ENCODE measurements around the gene OSGIN1. TPM values are rescaled to one million over a fixed set of nuclear protein-coding genes. Genes with fewer than 3 reads are reported as not detected.
A peak's percentile ranks its signal among the peaks of the same experiment; 100 is the strongest.
"Not testable (repeated sequence)": the region's sequence is repeated elsewhere in the genome, so short reads cannot be mapped to it uniquely, and the experiment has no call there.

OSGIN1 gene
- total and polyA plus RNA-seq, 5 experiments from 2014 or later, result 0.26 to 2.2 (median 2.0) TPM; not detected in 2

DNA sequence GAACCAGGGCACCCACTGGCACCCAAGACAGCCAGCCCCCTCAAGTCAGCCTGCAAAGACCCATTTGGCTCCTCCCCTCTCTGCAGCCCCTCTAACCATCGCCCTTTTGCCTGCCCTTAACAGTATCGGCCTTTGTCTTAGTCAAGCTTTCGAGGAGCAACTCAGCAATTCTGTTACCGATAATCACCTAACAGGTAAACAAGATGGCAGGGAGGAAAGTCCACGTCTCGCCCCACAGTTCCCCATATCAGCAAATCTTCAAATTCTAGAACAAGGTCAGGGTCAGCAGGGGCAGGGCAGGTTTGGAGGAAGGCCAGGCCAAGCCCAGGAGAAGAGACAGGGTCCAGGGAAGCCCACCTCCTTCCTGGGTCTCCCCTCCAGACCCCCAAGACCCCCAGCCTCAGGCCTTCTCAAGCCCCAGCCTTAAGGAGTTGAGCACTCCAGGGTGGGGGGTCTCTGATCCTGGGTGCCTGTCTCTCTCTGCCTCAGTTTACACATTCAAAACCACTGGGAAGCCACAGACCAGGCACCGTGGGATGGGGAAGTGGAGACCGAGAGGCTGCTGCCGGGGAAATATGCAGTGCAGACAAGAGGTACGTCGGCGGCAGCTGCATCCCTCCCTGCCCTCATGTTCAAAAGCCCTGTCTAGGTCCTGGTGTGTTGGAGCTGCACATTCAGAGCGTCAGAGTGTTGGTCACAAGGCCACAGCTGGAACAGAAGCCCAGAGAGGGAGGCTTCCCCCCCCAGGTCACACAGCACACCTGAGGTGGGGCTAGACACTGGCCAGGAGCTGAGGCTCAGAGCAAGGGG, 3.9 kb upstream of the OSGIN1 start:
- no peak for DNase-seq
- POLR2A ChIA-PET, result no interaction called here
- H3K27ac Mint-ChIP-seq, result no peak overlapping the region
- peaks cover 1 to 6% (median 4%) of the 10 kb centered on the region in 4 donors for H3K4me1 Mint-ChIP-seq
- H3K36me3 Mint-ChIP-seq, result peaks cover 0 to 4% (median 0%) of the 10 kb centered on the region in 3 donors
- peaks cover 3 to 6% (median 4%) of the 10 kb centered on the region in 5 donors for H3K27me3 Mint-ChIP-seq
- H3K4me3 Mint-ChIP-seq, result no peak overlapping the region
- no peak for ATAC-seq
- H3K9me3 Mint-ChIP-seq, result no peaks in the 10 kb centered on the region

DNA sequence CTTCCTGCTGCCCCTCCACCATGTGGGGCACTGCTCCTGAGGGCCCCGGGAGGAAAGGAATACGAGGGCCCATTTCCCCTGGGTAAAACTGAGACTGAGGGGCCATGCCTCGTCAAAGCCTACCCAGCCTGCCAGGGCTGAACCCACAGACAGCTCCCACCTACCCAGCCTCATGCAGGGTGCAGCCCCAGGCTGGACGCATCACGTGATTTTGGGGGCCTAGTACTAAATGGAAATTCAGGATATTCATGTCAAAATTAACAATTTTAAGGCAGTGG, 3.4 kb upstream of the OSGIN1 start:
- no peak overlapping the region for H3K4me3 Mint-ChIP-seq
- ATAC-seq (no peak), DNase-seq (no peak)
- peaks cover 4 to 12% (median 8%) of the 10 kb centered on the region in 5 donors for H3K27me3 Mint-ChIP-seq
- peaks cover 0 to 4% (median 0%) of the 10 kb centered on the region in 3 donors for H3K36me3 Mint-ChIP-seq
- no peaks in the 10 kb centered on the region for H3K9me3 Mint-ChIP-seq
- POLR2A ChIA-PET, result no interaction called here
- H3K4me1 Mint-ChIP-seq, result peaks cover 5 to 10% (median 9%) of the 10 kb centered on the region in 4 donors
- no peak overlapping the region for H3K27ac Mint-ChIP-seq

DNA sequence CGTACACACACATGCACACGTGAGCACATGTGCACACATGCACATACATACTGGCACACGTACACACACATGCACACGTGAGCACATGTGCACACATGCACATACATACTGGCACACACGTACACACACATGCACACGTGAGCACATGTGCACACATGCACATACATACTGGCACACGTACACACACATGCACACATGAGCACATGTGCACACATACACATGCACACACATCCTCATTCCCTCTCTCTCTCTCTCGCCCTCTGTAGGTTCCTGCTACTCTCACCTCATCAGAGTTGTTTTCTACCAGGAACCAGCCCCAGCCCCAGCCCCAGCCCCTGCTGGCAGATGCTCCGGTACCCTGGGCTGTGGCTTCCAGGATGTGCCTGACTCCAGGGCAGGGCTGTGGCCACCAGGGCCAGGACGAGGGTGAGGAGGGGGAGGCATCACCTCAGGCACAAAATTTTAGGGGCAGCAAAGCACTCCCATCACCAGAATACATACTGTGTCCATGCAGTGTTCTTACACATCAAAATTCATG, 2.1 kb upstream of the OSGIN1 start:
- ATAC-seq, result not testable (repeated sequence)
- H3K4me1 Mint-ChIP-seq, result peaks cover 5 to 12% (median 9%) of the 10 kb centered on the region in 4 donors
- H3K27me3 Mint-ChIP-seq, result peaks cover 4 to 22% (median 12%) of the 10 kb centered on the region in 5 donors

DNA sequence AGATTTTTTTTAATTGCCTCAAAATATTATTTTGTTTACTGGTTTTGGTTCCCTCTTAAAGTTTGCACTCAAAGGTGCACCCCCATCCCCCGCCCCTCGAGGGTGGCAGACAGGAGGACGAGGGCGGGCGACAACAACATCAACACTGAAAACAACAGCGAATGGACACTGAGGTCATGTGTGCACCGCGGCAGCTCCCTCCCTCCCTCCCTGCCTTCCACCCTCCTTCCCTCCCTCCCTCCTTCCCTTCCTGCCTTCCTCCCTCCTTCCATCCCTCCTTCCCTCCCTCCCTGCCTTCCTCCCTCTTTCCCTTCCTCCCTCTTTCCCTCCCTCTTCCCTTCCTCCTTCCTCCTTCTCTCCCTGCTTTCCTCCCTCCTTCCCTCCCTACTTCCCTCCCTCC, 1.5 kb upstream of the OSGIN1 start:
- Mint-ChIP-seq H3K27me3 (peaks cover 4 to 26% (median 12%) of the 10 kb centered on the region in 5 donors), H3K4me3 (no peak overlapping the region), H3K27ac (no peak overlapping the region), H3K4me1 (peaks cover 5 to 12% (median 9%) of the 10 kb centered on the region in 4 donors), H3K9me3 (no peaks in the 10 kb centered on the region), H3K36me3 (peaks cover 0 to 4% (median 0%) of the 10 kb centered on the region in 3 donors)
- DNase-seq, result no peak
- no peak for ATAC-seq
- POLR2A ChIA-PET, result no interaction called here

More for the DNA sequence above, 2.1 kb upstream of the OSGIN1 start:
- H3K9me3 Mint-ChIP-seq, H3K36me3 Mint-ChIP-seq, DNase-seq, H3K4me3 Mint-ChIP-seq, POLR2A ChIA-PET, H3K27ac Mint-ChIP-seq: not testable (repeated sequence)

DNA sequence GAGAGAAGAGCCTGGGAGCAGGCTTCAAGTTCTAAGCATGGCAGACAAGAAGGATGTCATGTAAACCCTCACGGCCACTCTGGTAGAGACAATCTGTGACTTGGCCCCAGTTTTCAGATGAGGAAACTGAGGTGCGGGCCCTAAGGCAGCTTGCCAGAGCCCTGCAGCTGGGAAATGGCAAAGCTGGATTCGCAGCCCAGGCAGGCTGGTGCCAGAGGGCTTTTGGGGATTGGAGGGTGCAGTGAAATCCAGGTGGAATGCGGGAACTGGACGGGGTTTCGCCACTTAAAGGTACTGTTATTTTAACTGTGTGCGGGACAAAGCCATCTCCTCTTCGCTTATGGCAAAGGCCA, 477 bp upstream of the OSGIN1 start:
- H3K36me3 Mint-ChIP-seq, result peaks cover 0 to 4% (median 0%) of the 10 kb centered on the region in 3 donors
- no peak overlapping the region for H3K4me3 Mint-ChIP-seq
- DNase-seq, result no peak
- peaks cover 5 to 12% (median 9%) of the 10 kb centered on the region in 4 donors for H3K4me1 Mint-ChIP-seq
- H3K27me3 Mint-ChIP-seq, result peaks cover 4 to 29% (median 12%) of the 10 kb centered on the region in 5 donors
- POLR2A ChIA-PET, result no interaction called here
- ATAC-seq, result no peak
- no peak overlapping the region for H3K27ac Mint-ChIP-seq
- no peaks in the 10 kb centered on the region for H3K9me3 Mint-ChIP-seq

DNA sequence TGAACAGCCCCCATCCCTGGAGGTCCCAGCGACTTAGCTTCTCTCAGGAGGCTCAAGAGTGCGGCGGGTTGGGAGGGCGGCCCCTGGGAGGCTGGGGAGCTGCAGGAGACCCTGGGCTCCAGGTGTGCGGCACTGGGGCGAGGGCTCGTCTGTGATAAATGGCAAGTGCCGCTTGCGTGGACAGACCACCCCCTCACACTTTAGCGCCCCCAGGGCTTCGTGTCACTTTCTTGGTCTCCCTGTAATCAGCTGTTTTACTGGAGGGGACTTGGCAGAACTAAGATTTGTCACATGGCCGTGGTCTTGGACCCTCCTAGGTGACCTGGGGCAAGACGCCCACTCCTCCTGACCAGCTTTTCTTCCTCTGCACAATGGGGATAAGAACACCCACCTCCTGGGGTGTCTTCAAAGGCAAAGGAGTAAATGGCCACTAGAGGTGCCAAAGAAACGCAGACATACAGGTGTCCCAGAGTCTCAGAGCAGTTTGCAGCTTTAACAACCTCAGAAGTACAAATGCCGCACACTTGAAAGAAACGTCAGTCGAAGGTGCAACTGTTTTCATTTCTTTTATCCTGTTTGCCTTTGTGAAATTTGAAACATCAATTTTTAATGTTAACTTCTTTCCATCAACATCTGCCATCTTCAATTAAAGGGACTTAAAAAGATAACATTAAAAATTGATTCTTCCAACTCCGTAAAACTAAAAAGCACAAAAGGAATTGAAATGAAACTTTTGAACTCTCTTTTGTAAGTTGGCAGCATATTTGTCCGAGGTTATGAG, 946 bp downstream of the OSGIN1 start:
- H3K4me1 Mint-ChIP-seq, result peaks cover 5 to 12% (median 9%) of the 10 kb centered on the region in 4 donors
- DNase-seq, result peak in 2 of 10 donors; percentile 13 to 24
- peak overlapping the region in 7 of 10 donors; percentile 12 to 60 (median 36) for H3K4me3 Mint-ChIP-seq
- H3K36me3 Mint-ChIP-seq, result no peaks in the 10 kb centered on the region
- POLR2A ChIA-PET, result no interaction called here
- ATAC-seq, result peak; percentile 60 to 65
- H3K9me3 Mint-ChIP-seq, result no peaks in the 10 kb centered on the region
- no peak overlapping the region for H3K27ac Mint-ChIP-seq
- peaks cover 4 to 29% (median 12%) of the 10 kb centered on the region in 5 donors for H3K27me3 Mint-ChIP-seq

DNA sequence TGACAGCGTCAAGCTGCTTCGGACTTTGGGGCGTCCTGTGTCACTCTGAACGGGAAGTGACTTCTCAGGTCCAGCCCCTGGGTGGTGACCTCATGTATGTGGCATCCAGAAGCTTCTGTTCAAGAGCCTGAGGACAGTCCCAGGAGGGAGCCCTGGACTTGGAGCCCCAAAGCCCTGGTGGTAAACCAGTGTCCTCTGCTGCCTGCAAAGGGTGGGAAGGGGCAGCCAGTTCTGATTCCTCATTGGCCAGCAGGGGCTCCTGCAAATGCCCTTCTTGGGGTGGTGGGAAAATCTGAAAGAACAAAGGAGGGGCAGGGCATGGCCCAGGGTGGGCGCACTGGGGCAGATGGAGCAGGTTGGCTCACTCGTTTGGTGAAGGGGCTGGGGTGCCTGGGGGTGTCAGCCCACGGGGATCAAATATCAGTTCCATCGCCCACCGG, 1.6 kb downstream of the OSGIN1 start:
- Mint-ChIP-seq H3K36me3 (no peaks in the 10 kb centered on the region), H3K4me3 (peak overlapping the region in 2 of 10 donors; percentile 15 to 58), H3K9me3 (no peaks in the 10 kb centered on the region), H3K27ac (no peak overlapping the region), H3K4me1 (peaks cover 5 to 12% (median 9%) of the 10 kb centered on the region in 4 donors), H3K27me3 (peaks cover 4 to 29% (median 12%) of the 10 kb centered on the region in 5 donors)
- ATAC-seq, result no peak
- POLR2A ChIA-PET, result no interaction called here
- no peak for DNase-seq

DNA sequence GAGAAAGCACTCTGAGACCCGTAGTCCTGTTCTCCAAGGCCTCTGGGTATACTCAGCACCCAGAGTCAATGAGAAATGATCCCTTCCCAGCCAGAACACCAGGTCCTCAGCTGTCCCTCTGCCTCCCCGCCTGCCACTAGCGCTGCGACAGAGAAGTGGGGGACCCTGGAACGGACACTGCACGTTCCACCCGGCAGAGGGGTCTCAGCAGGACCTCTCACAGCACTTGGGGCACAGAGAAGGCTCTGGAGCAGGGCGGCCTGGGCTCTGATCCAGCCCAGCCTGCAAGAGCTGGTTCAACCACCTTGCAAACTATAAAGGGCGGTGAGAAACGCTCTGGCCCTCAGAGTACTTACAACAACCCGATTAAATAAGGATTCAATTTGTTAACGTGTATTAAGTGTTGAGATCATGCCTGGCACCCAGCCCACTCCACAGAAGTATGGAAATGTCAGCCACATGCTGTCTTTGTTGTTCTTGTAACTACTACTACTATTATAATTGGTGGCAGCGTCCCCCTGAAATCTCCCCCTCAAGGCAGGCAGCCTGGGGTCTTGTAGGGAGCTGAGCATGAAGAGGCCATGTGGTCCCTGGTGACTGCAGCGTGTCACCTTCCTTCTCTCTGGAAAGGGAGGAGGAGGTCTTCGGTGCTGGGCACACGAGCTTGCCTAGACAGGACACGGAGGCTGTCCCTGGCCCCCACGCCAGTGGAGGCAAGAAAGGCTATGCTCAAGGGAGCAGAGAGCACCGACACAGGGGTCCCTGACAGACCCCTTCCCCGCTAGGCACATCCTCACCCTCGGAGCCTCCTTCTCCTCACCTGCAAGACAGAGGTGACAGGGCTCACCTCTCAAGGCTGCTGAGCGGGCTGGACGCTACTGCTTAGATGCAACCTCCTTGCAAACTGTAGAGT, 2.4 kb downstream of the OSGIN1 start:
- H3K4me3 Mint-ChIP-seq, result no peak overlapping the region
- ATAC-seq, result no peak
- POLR2A ChIA-PET, result no interaction called here

DNA sequence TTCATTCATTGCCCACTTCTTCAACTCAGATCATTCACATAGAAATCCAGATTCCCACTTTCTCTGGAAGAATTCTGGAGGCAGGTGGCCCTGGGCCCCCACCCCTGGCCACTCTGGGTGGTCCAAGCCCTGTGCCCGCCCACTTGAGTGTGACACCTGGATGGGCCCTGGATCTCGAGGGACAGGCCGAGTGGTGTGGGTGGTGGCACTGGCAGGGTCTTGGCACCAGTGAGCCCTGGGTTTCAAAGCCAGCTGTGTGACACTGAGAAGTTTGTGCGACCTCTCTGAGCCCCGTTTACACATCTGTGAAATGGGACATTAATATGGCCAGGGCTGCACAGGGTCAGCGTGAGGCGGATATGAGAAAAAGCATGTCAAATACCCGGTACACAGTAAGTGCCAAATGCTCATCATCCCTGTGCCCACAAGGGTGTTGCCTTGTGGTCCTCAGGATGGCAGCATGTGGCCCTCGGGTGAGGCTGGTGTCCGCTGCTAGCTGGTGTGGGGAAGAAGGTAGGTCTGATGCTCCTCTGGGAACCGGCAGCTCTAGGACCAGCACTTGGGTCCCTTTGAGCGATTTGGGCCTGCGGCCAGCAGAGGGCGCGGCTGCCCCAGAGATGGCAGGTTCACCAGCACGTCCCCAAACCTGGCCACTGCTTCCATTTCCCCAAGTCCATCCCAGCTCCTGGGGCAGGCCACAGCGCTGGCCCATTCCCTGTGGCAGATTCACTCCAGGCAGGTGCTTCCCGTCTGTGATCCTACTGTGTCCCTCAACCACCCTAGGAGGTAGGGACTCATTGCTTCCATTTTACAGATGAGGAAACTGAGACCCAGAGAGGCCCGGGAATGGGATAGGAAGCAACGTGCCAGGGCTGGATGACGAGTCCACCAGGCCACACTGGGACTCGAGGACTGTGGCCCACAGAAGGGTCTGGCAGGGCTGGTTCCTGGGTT, 3.6 kb downstream of the OSGIN1 start:
- Mint-ChIP-seq H3K27me3 (peaks cover 4 to 29% (median 12%) of the 10 kb centered on the region in 5 donors), H3K4me1 (peaks cover 5 to 12% (median 9%) of the 10 kb centered on the region in 4 donors), H3K4me3 (no peak overlapping the region), H3K9me3 (no peaks in the 10 kb centered on the region), H3K36me3 (no peaks in the 10 kb centered on the region), H3K27ac (peak overlapping the region in 1 of 10 donors; percentile 62)
- POLR2A ChIA-PET, result no interaction called here
- peak; percentile 37 to 78 (median 54) for DNase-seq
- ATAC-seq, result peak; percentile 65 to 74

More for the DNA sequence above, 2.4 kb downstream of the OSGIN1 start:
- H3K4me1 Mint-ChIP-seq, result peaks cover 5 to 12% (median 9%) of the 10 kb centered on the region in 4 donors
- no peaks in the 10 kb centered on the region for H3K9me3 Mint-ChIP-seq
- H3K27ac Mint-ChIP-seq, result no peak overlapping the region
- no peak for DNase-seq
- peaks cover 4 to 29% (median 12%) of the 10 kb centered on the region in 5 donors for H3K27me3 Mint-ChIP-seq
- H3K36me3 Mint-ChIP-seq, result no peaks in the 10 kb centered on the region

DNA sequence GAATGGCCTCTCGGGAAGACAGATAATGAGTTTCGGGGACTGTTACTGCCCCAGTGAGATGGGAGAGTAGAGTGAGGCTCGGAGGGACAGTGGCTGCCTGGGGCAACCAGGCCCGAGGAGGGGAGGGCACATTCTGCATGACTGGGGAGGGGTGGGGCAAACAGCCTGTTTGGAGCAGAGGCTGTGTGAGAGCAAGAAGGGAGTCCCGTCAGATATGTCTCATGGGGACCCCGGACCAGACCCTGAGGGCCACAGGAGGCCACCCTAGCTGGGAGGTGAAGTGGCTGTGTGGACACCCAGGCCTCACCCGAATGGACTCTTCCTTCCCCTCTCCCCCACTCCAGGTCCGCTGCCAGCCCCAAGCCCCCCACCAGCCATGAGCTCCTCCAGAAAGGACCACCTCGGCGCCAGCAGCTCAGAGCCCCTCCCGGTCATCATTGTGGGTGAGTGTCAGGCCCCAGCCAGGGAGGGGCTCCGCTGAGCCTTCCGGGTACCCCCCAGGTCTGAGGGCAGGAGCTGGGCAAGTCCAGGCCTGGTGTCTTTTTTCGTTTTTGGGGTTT, 4.3 kb downstream of the OSGIN1 start:
- peaks cover 4 to 29% (median 12%) of the 10 kb centered on the region in 5 donors for H3K27me3 Mint-ChIP-seq
- H3K4me3 Mint-ChIP-seq, result no peak overlapping the region
- H3K9me3 Mint-ChIP-seq, result no peaks in the 10 kb centered on the region
- peak overlapping the region in 1 of 10 donors; percentile 62 for H3K27ac Mint-ChIP-seq
- H3K4me1 Mint-ChIP-seq, result peaks cover 5 to 12% (median 9%) of the 10 kb centered on the region in 4 donors
- DNase-seq (no peak), ATAC-seq (no peak)
- POLR2A ChIA-PET, result no interaction called here
- no peaks in the 10 kb centered on the region for H3K36me3 Mint-ChIP-seq

DNA sequence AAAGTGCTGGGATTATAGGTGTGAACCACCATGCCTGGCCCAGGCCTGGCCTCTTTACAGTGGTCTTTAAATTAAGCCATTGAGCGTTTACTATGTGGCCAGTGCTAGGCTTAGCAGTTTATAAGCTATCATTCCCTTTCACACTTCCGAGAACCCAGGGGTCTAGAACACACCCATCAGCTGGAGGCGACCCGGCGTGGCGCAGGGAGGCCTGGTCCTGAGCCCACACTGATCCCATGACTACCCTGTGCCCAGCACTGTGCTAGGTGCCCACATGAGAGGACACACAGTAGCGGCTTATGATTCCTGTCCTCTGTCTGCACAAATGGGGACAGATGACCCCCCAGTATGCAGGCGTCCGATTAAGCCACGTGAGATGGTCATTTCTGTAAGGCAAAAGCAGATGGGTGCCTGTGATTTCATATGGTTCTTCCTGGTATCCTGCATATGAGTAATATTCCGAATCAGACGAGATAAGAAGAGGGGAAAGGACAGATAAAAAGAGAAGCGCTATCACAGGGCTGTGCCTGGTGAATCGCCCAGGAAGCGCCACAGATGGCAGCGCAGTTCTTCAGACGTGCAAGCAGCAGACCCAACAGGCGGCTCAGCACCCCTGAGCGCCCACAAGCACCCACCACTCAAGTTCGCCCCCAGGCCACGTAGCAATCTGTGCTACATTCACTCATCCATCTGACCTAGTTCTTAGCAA, 5.3 kb downstream of the OSGIN1 start:
- Mint-ChIP-seq H3K27me3 (peaks cover 2 to 27% (median 12%) of the 10 kb centered on the region in 5 donors), H3K9me3 (no peaks in the 10 kb centered on the region), H3K27ac (no peak overlapping the region), H3K36me3 (no peaks in the 10 kb centered on the region), H3K4me3 (no peak overlapping the region), H3K4me1 (peaks cover 4 to 10% (median 8%) of the 10 kb centered on the region in 4 donors)
- DNase-seq (no peak), ATAC-seq (no peak)
- POLR2A ChIA-PET, result no interaction called here

Measured in naive thymus-derived CD8-positive, alpha-beta T cell (primary cell).